Neural progenitor cell (in vitro differentiated cells): Measurements from ENCODE around the gene SFSWAP.

Experiments
- CTCF ChIP-seq: fragments of 200-600 bp; sonication (generic); IDR thresholded peaks from 2 replicates; pipeline ENCODE4 v1.5.1; 2017; ENCODE audit warnings: antibody characterized with exemption, mild to moderate bottlenecking
- EZH2 ChIP-seq: fragments of 200-600 bp; sonication (generic); IDR thresholded peaks from 2 replicates; pipeline ENCODE4 v1.6.1; 2017; ENCODE audit warnings: antibody characterized with exemption, mild to moderate bottlenecking, moderate library complexity
- EZH2phosphoT487 ChIP-seq: fragments of 200-600 bp; sonication (generic); IDR thresholded peaks from 2 replicates; pipeline ENCODE4 v1.6.1; 2017; ENCODE audit warnings: antibody characterized with exemption

- TF ChIP-seq CTCF (peak; percentile 17), EZH2 (no peak), EZH2phosphoT487 (no peak)
Observed at GRCh38 chr12:131836193-131836592, 125.3 kb downstream of the SFSWAP start.
